Measurements from ENCODE around the gene PIP5K1B.

PIP5K1B gene

GRCh38 chr9:69003051-69003450 is 298.0 kb downstream of the PIP5K1B start:
- no peak for DNase-seq

GRCh38 chr9:69004836-69005235 is 299.8 kb downstream of the PIP5K1B start:
- DNase-seq, result no peak

GRCh38 chr9:69009708-69010107 is 304.7 kb downstream of the PIP5K1B start:
- no peak for DNase-seq

GRCh38 chr9:69012696-69013381 is 307.8 kb downstream of the PIP5K1B start:
- DNase-seq, result no peak

- no peak for DNase-seq
These were observed 308.3 kb downstream of the PIP5K1B start for GRCh38 chr9:69013382-69013727.

- DNase-seq, result no peak
These were observed 309.0 kb downstream of the PIP5K1B start, which contains the start of gene PRKACG for GRCh38 chr9:69014013-69014412. PRKACG (minus strand) TSS chr9:69014113; CDS start chr9:69014092, 21 bp downstream.

GRCh38 chr9:69016191-69017096 is 311.4 kb downstream of the PIP5K1B start:
- no peak for DNase-seq

- no peak for DNase-seq
These were observed 313.7 kb downstream of the PIP5K1B start for GRCh38 chr9:69018737-69019136.

GRCh38 chr9:69019808-69020207 is 314.8 kb downstream of the PIP5K1B start:
- DNase-seq, result peak; percentile 56

GRCh38 chr9:69020301-69021145 is 315.5 kb downstream of the PIP5K1B start:
- DNase-seq, result no peak

GRCh38 chr9:69023650-69024049 is 318.6 kb downstream of the PIP5K1B start:
- no peak for DNase-seq

GRCh38 chr9:69027355-69028097 is 322.5 kb downstream of the PIP5K1B start:
- peak; percentile 50 for DNase-seq

- DNase-seq, result peak; percentile 55
These were observed 323.7 kb downstream of the PIP5K1B start for GRCh38 chr9:69028754-69029153.

- DNase-seq, result no peak
These were observed 324.5 kb downstream of the PIP5K1B start for GRCh38 chr9:69029535-69029934.

GRCh38 chr9:69030851-69031645 is 326.0 kb downstream of the PIP5K1B start:
- no peak for DNase-seq

GRCh38 chr9:69034071-69034470 is 329.0 kb downstream of the PIP5K1B start:
- no peak for DNase-seq

GRCh38 chr9:69035438-69036308 is 330.6 kb downstream of the PIP5K1B start, which contains the start of gene FXN:
FXN (plus strand) TSS chr9:69035752; CDS start chr9:69035783, 31 bp downstream.
- peak; percentile 87 for DNase-seq

GRCh38 chr9:69036309-69036708 is 331.3 kb downstream of the PIP5K1B start:
- DNase-seq, result no peak

- no peak for DNase-seq
These were observed 331.8 kb downstream of the PIP5K1B start for GRCh38 chr9:69036799-69037198.

GRCh38 chr9:69040646-69041045 is 335.6 kb downstream of the PIP5K1B start:
- no peak for DNase-seq
